DND-41 (cell line): ENCODE measurements around the gene CFAP73.

Experiments used
- ATAC-seq: fragments of 200-7000 bp; cut with Tn5 transposase; 3 replicates; pipeline ENCODE4 v1.9.1; 2021; ENCODE audit warnings: low read depth; ENCODE audit not compliant: insufficient read depth
- DNase-seq: peaks from one replicate; pipeline ENCODE4 v3.0.0-alpha.2; 2020
- H2AFZ ChIP-seq: 2 replicates; pipeline ENCODE4 v1.6.0; 2012; ENCODE audit warnings: low read depth, low read length
- H3K27ac ChIP-seq: 2 replicates; pipeline ENCODE4 v1.5.1; 2012; ENCODE audit warnings: low read length, inconsistent platforms
- H3K27me3 ChIP-seq: fragments of 200-600 bp; sonication (generic); 2 replicates; pipeline ENCODE4 v1.6.0; 2012; ENCODE audit warnings: low read length, mild to moderate bottlenecking, inconsistent platforms; ENCODE audit not compliant: insufficient read depth, poor library complexity
- H3K36me3 ChIP-seq: 2 replicates; pipeline ENCODE4 v1.5.1; 2012; ENCODE audit warnings: low read length, inconsistent platforms; ENCODE audit not compliant: insufficient read depth
- H3K4me1 ChIP-seq: 2 replicates; pipeline ENCODE4 v1.5.1; 2012; ENCODE audit warnings: mild to moderate bottlenecking, low read length; ENCODE audit not compliant: insufficient read depth
- H3K4me2 ChIP-seq: 2 replicates; pipeline ENCODE4 v1.6.0; 2012; ENCODE audit warnings: mild to moderate bottlenecking, moderate library complexity, low read length, inconsistent platforms; ENCODE audit not compliant: insufficient read depth
- H3K4me3 ChIP-seq, 2 experiments: fragments of 200-600 bp in 1 of 2; shearing (Covaris generic) in 1 of 2; 2 replicates each; pipeline ENCODE4 v1.5.1; 2012 to 2016; ENCODE audit warnings: inconsistent platforms in 2 of 2, low read length in 2 of 2, mild to moderate bottlenecking in 2 of 2, low read depth in 1 of 2, moderate library complexity in 1 of 2
- H3K79me2 ChIP-seq: 2 replicates; pipeline ENCODE4 v1.6.0; 2012; ENCODE audit warnings: low read length, inconsistent platforms; ENCODE audit not compliant: insufficient read depth
- H3K9ac ChIP-seq: 2 replicates; pipeline ENCODE4 v1.6.0; 2012; ENCODE audit warnings: low read depth, mild to moderate bottlenecking, inconsistent platforms, low read length, moderate library complexity
- H3K9me3 ChIP-seq: 2 replicates; pipeline ENCODE4 v1.5.1; 2012; ENCODE audit warnings: low read length, moderate library complexity, mild to moderate bottlenecking, inconsistent platforms; ENCODE audit not compliant: insufficient read depth, severe bottlenecking
- H4K20me1 ChIP-seq: 2 replicates; pipeline ENCODE4 v1.6.0; 2012; ENCODE audit warnings: low read length; ENCODE audit not compliant: insufficient read depth
- EZH2 ChIP-seq: IDR thresholded peaks from 3 replicates; pipeline ENCODE4 v1.6.1; 2012; ENCODE audit warnings: borderline replicate concordance, low read depth, mild to moderate bottlenecking, moderate library complexity, low read length, inconsistent platforms; ENCODE audit not compliant: severe bottlenecking
- TF ChIP-seq, protein P1 (sequence below): IDR thresholded peaks from 2 replicates; pipeline ENCODE4 v1.5.1; 2012; ENCODE audit warnings: borderline replicate concordance, low read length, moderate library complexity, mild to moderate bottlenecking; ENCODE audit not compliant: poor library complexity, severe bottlenecking; ENCODE audit errors: extremely low read depth

CFAP73 gene

DNA sequence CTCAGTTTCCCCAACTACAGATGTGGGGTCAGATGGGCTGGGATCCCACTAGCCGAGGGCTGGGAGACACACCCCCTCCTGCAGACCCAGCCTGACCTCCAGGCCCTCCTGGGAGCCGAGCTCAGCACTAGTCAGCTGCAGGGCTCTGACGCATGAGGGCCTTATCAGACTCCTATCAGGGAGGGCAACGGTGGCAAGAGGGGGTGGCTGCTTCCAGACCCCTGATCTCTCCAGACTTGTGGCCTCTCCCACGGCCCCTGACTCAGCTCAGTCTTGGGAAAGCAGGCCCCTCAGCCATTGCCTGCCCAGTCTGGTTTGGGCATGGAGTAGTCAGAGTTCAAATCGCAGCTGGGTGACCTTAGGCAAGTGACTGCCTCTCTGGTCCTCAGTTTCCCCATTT lies 16.5 kb upstream of the CFAP73 start:
- Histone ChIP-seq H3K9me3 (no peaks in the 10 kb centered on the region), H3K27ac (no peak overlapping the region), H3K79me2 (no peaks in the 10 kb centered on the region), H3K4me3 (no peak overlapping the region), H3K36me3 (no peaks in the 10 kb centered on the region), H3K27me3 (no peaks in the 10 kb centered on the region), H4K20me1 (no peaks in the 10 kb centered on the region), H3K4me2 (no peak overlapping the region), H3K4me1 (peaks cover 6% of the 10 kb centered on the region), H2AFZ (no peak overlapping the region), H3K9ac (no peak overlapping the region)
- ATAC-seq (no peak), DNase-seq (no peak)
- TF ChIP-seq, protein P1, sequence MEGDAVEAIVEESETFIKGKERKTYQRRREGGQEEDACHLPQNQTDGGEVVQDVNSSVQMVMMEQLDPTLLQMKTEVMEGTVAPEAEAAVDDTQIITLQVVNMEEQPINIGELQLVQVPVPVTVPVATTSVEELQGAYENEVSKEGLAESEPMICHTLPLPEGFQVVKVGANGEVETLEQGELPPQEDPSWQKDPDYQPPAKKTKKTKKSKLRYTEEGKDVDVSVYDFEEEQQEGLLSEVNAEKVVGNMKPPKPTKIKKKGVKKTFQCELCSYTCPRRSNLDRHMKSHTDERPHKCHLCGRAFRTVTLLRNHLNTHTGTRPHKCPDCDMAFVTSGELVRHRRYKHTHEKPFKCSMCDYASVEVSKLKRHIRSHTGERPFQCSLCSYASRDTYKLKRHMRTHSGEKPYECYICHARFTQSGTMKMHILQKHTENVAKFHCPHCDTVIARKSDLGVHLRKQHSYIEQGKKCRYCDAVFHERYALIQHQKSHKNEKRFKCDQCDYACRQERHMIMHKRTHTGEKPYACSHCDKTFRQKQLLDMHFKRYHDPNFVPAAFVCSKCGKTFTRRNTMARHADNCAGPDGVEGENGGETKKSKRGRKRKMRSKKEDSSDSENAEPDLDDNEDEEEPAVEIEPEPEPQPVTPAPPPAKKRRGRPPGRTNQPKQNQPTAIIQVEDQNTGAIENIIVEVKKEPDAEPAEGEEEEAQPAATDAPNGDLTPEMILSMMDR: no peak
- TF ChIP-seq EZH2: no peak

DNA sequence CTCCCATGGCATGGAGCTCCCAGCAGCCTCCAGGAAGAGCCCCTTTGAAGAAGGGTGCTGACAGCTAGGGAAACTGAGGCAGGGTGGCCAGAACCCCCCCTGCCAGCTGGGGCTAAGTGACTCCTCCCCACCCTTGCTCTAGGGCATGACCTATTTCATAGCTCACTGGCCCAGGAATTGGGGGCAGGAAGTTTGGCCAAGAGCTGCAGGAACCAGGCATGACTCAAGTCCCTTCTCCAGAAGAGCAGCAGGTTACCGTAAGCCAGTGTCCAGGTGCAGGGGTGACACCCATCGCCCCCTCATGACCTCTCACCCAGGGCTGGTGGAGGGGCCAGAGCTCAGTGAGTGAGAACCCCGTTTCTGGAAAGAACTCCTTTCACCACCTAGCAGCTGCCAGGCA lies 15.9 kb upstream of the CFAP73 start:
- Histone ChIP-seq H4K20me1 (no peaks in the 10 kb centered on the region), H3K9ac (no peak overlapping the region)
- ATAC-seq: no peak

DNA sequence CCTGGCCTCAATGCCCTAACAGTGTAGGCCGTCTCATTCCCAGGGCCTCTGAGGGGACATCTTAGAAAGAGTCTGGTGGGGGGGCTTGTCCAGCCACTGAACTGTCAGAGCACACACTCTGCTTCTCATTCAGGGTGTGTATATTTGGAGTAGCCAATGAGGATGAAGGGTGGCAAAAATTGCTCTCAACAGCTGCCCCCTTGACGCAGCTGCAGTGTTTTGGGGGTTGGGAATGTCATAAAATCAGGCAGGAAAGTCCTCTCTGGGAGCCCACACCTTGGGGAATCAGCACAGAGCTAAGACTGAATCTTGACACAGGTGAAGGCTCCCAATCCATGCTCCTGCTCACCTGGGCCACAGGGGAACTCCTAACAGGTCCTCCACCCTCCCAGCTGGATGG lies 15.5 kb upstream of the CFAP73 start:
- H3K4me1 ChIP-seq: peaks cover 2% of the 10 kb centered on the region; the same call in 1 of the 2 replicates
- no peak overlapping the region for H2AFZ ChIP-seq
- H3K36me3 ChIP-seq: no peaks in the 10 kb centered on the region
- no peaks in the 10 kb centered on the region for H4K20me1 ChIP-seq
- H3K4me3 ChIP-seq: no peak overlapping the region
- no peaks in the 10 kb centered on the region for H3K79me2 ChIP-seq
- no peaks in the 10 kb centered on the region for H3K27me3 ChIP-seq
- no peak for TF ChIP-seq EZH2
- TF ChIP-seq, protein P1: no peak
- DNase-seq (no peak), ATAC-seq (no peak)
- H3K4me2 ChIP-seq: no peak overlapping the region
- no peak overlapping the region for H3K27ac ChIP-seq
- H3K9me3 ChIP-seq: no peaks in the 10 kb centered on the region
- no peak overlapping the region for H3K9ac ChIP-seq

More for the DNA sequence above, 15.9 kb upstream of the CFAP73 start:
- TF ChIP-seq EZH2: no peak
- TF ChIP-seq, protein P1: no peak
- H3K4me2 ChIP-seq: no peak overlapping the region
- no peak overlapping the region for H3K27ac ChIP-seq
- H3K4me1 ChIP-seq: peaks cover 5% of the 10 kb centered on the region; the same call in 1 of the 2 replicates
- H3K4me3 ChIP-seq: no peak overlapping the region
- H3K27me3 ChIP-seq: no peaks in the 10 kb centered on the region
- no peaks in the 10 kb centered on the region for H3K36me3 ChIP-seq
- no peaks in the 10 kb centered on the region for H3K79me2 ChIP-seq
- no peaks in the 10 kb centered on the region for H3K9me3 ChIP-seq
- no peak overlapping the region for H2AFZ ChIP-seq
- no peak for DNase-seq

DNA sequence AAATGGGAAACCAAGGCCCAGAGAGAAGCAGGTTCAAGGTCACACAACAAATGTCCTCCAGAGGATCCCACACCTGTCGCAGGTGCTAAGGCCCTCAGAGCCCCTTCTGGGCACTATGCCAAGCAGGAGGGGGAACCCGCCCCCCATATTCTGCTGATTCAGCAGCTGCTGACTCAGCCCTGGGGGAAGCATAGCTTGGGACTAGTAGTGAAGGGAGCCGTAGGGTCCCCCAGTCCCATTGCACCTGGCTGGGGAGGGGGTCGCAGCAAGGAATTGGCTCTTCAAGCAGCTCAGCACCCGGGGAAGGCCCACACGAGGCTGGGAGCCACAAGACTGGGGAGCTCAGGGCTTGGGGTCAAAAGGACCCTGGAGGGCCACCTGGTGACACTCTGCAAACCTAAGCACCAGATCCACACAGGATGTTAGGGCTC lies 15.0 kb upstream of the CFAP73 start:
- H3K27ac ChIP-seq: no peak overlapping the region
- no peak for ATAC-seq
- no peaks in the 10 kb centered on the region for H3K79me2 ChIP-seq
- no peaks in the 10 kb centered on the region for H3K9me3 ChIP-seq
- no peaks in the 10 kb centered on the region for H4K20me1 ChIP-seq
- no peaks in the 10 kb centered on the region for H3K27me3 ChIP-seq
- no peaks in the 10 kb centered on the region for H3K4me1 ChIP-seq
- DNase-seq: no peak
- H3K4me3 ChIP-seq: no peak overlapping the region
- no peaks in the 10 kb centered on the region for H3K36me3 ChIP-seq
- H2AFZ ChIP-seq: no peak overlapping the region
- no peak overlapping the region for H3K4me2 ChIP-seq
- TF ChIP-seq EZH2: no peak
- TF ChIP-seq, protein P1: no peak
- no peak overlapping the region for H3K9ac ChIP-seq
